PC-9 (cell line): Measurements from ENCODE around the gene SPDYE4. TPM values are rescaled to one million over a fixed set of nuclear protein-coding genes. Genes with fewer than 3 reads are reported as not detected.
"Not testable (repeated sequence)": the region's sequence is repeated elsewhere in the genome, so short reads cannot be mapped to it uniquely, and the experiment has no call there.

ENCODE experiments used
- Bru-seq: library from RNA; stranded (reverse); fragments of 400-500 nt; gene quantifications from one replicate; lab custom pipeline; 2021; lab: Mats Ljungman, UMichigan
- BruChase-seq, 2 experiments: library from RNA; stranded (reverse); fragments of 400-500 nt; gene quantifications; one replicate each; lab custom pipeline; 2021; lab: Mats Ljungman, UMichigan
- BruUV-seq: library from RNA; stranded (reverse); fragments of 400-500 nt; replicated peaks from 2 replicates; lab custom pipeline; 2021; lab: Mats Ljungman, UMichigan
- CTCF ChIA-PET: fragments of 300-600 bp; sonication (Branson Sonifier 250); formaldehyde crosslinking; loops from one replicate; lab custom pipeline; 2022; ENCODE audit warnings: antibody characterized with exemption; lab: Charles Lee
- POLR2A ChIA-PET: fragments of 300-600 bp; sonication (Branson Sonifier 250); formaldehyde crosslinking; loops from one replicate; lab custom pipeline; 2022; ENCODE audit warnings: antibody characterized with exemption; ENCODE audit not compliant: unreplicated experiment; lab: Charles Lee
- DNase-seq, 2 experiments: peaks; one replicate each; pipeline versions ENCODE4 v3.0.0 to v3.0.0-alpha.2; 2015 to 2022; ENCODE audit warnings: mixed read lengths in 1 of 2
- H2AFZ ChIP-seq: fragments of 200-600 bp; sonication (generic); 2 replicates; pipeline ENCODE4 v1.8.1; 2017; ENCODE audit warnings: antibody characterized with exemption
- H3F3A ChIP-seq: fragments of 200-600 bp; sonication (generic); 2 replicates; pipeline ENCODE4 v1.8.1; 2017; ENCODE audit warnings: antibody characterized with exemption, mild to moderate bottlenecking, low read depth; ENCODE audit not compliant: insufficient read depth
- H3K27ac ChIP-seq: fragments of 200-600 bp; sonication (generic); 2 replicates; pipeline ENCODE4 v1.6.1; 2016; ENCODE audit warnings: mixed run types
- H3K27me3 ChIP-seq: fragments of 200-600 bp; sonication (generic); 2 replicates; pipeline ENCODE4 v1.6.1; 2016; ENCODE audit warnings: low read depth, mixed run types; ENCODE audit not compliant: insufficient read depth
- H3K36me3 ChIP-seq: fragments of 200-600 bp; sonication (generic); 2 replicates; pipeline ENCODE4 v1.6.1; 2016; ENCODE audit warnings: low read depth, mixed run types
- H3K4me1 ChIP-seq: fragments of 200-600 bp; sonication (generic); replicated peaks from 2 replicates; pipeline ENCODE4 v1.6.1; 2016; ENCODE audit warnings: mixed run types; ENCODE audit not compliant: insufficient read depth
- H3K4me2 ChIP-seq: fragments of 200-600 bp; sonication (generic); 2 replicates; pipeline ENCODE4 v1.6.1; 2017; ENCODE audit warnings: mixed run types
- H3K4me3 ChIP-seq: fragments of 200-600 bp; sonication (generic); 2 replicates; pipeline ENCODE4 v1.6.1; 2016; ENCODE audit warnings: mixed run types
- H3K79me2 ChIP-seq: fragments of 200-600 bp; sonication (generic); 2 replicates; pipeline ENCODE4 v1.6.1; 2017; ENCODE audit warnings: low read depth, mixed run types
- H3K9me2 ChIP-seq: fragments of 200-600 bp; sonication (generic); 2 replicates; pipeline ENCODE4 v1.8.1; 2017; ENCODE audit warnings: mild to moderate bottlenecking; ENCODE audit not compliant: insufficient read depth
- H3K9me3 ChIP-seq: fragments of 200-600 bp; sonication (generic); 2 replicates; pipeline ENCODE4 v1.8.1; 2016; ENCODE audit warnings: low read depth; ENCODE audit not compliant: insufficient read depth
- H4K20me1 ChIP-seq: fragments of 200-600 bp; sonication (generic); 2 replicates; pipeline ENCODE4 v1.8.1; 2017; ENCODE audit not compliant: insufficient read depth
- EZH2 ChIP-seq: fragments of 200-600 bp; sonication (generic); IDR thresholded peaks from 2 replicates; pipeline ENCODE4 v1.8.0; 2017; ENCODE audit warnings: antibody characterized with exemption, low read depth
- intact Hi-C: fragments of 100-400 bp; cut with micrococcal nuclease; formaldehyde crosslinking; loops from one replicate; pipeline ENCODE4 v1.10.0; 2022; ENCODE audit not compliant: unreplicated experiment
- long read RNA-seq: library from polyadenylated mRNA; stranded (forward); transcript quantifications from one replicate; pipeline ENCODE4 v2.0.0, GENCODE V29; 2022
- total RNA-seq: library from RNA; stranded (reverse); gene quantifications from 2 replicates; pipeline ENCODE4 v1.2.3, GENCODE V29; 2021
- TF ChIP-seq, protein P1 (sequence below): fragments of 200-600 bp; sonication (generic); conservative IDR thresholded peaks from 2 replicates; pipeline ENCODE4 v1.6.1; 2017; ENCODE audit warnings: mixed run types, antibody characterized with exemption, mild to moderate bottlenecking, moderate library complexity

SPDYE4 gene, protein sequence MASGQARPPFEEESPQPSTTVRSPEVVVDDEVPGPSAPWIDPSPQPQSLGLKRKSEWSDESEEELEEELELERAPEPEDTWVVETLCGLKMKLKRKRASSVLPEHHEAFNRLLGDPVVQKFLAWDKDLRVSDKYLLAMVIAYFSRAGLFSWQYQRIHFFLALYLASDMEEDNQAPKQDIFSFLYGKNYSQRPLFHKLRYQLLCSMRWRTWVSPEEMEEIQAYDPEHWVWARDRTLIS
- not detected in 2 replicates for total RNA-seq
- not detected for Bru-seq, nascent RNA
- not detected for BruChase-seq, experiment 1, labeled RNA remaining after a 2-hour chase
- not detected for BruChase-seq, experiment 2, labeled RNA remaining after a 6-hour chase
- long read RNA-seq, result 0 reads

- H3K4me2 ChIP-seq, result no peak within 1 kb of the TSS
- H3K27me3 ChIP-seq, result peaks cover 80% of the 10 kb centered on the region
- H3F3A ChIP-seq, result no peaks in the 10 kb centered on the region
- no peak for TF ChIP-seq EZH2
- no peak within 1 kb of the TSS for H3K27ac ChIP-seq
- H3K36me3 ChIP-seq, result no peaks in the 10 kb centered on the region
- no peaks in the 10 kb centered on the region for H3K9me2 ChIP-seq
- H3K79me2 ChIP-seq, result no peaks in the 10 kb centered on the region
- DNase-seq, result no peak
- H2AFZ ChIP-seq, result no peak within 1 kb of the TSS
- ChIA-PET POLR2A (no interaction called here), CTCF (no interaction called here)
- BruUV-seq, result no TSS peak
- intact Hi-C loops, result no loop called here
- H3K4me3 ChIP-seq, result no peak within 1 kb of the TSS
- H3K9me3 ChIP-seq, result no peaks in the 10 kb centered on the region
- no peaks in the 10 kb centered on the region for H4K20me1 ChIP-seq
- no peaks in the 10 kb centered on the region for H3K4me1 ChIP-seq
Measured at GRCh38 chr17:8758137-8758596, at the start of gene SPDYE4. Gene SPDYE4, minus strand, starts transcription at chr17:8758546. Its CDS starts 164 bp downstream, at chr17:8758382.

- BruUV-seq, result no TSS peak
- no peaks in the 10 kb centered on the region for H3K4me1 ChIP-seq
- no peak overlapping the region for H3K4me3 ChIP-seq
- no peak for DNase-seq
- no peak overlapping the region for H3K4me2 ChIP-seq
- no peaks in the 10 kb centered on the region for H3K79me2 ChIP-seq
- POLR2A ChIA-PET, result no interaction called here
- no peak for TF ChIP-seq EZH2
- TF ChIP-seq, protein P1, sequence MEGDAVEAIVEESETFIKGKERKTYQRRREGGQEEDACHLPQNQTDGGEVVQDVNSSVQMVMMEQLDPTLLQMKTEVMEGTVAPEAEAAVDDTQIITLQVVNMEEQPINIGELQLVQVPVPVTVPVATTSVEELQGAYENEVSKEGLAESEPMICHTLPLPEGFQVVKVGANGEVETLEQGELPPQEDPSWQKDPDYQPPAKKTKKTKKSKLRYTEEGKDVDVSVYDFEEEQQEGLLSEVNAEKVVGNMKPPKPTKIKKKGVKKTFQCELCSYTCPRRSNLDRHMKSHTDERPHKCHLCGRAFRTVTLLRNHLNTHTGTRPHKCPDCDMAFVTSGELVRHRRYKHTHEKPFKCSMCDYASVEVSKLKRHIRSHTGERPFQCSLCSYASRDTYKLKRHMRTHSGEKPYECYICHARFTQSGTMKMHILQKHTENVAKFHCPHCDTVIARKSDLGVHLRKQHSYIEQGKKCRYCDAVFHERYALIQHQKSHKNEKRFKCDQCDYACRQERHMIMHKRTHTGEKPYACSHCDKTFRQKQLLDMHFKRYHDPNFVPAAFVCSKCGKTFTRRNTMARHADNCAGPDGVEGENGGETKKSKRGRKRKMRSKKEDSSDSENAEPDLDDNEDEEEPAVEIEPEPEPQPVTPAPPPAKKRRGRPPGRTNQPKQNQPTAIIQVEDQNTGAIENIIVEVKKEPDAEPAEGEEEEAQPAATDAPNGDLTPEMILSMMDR, result no peak
- peaks cover 20% of the 10 kb centered on the region for H3K27me3 ChIP-seq
- no peaks in the 10 kb centered on the region for H3K36me3 ChIP-seq
- H3K9me3 ChIP-seq, result no peaks in the 10 kb centered on the region
- no peak overlapping the region for H3K27ac ChIP-seq
- CTCF ChIA-PET, result no interaction called here
- no peaks in the 10 kb centered on the region for H3K9me2 ChIP-seq
- no peaks in the 10 kb centered on the region for H4K20me1 ChIP-seq
- no peak overlapping the region for H2AFZ ChIP-seq
- intact Hi-C loops, result no loop called here
- no peaks in the 10 kb centered on the region for H3F3A ChIP-seq
Measured at GRCh38 chr17:8806926-8807550, 48.7 kb upstream of the SPDYE4 start.

DNA sequence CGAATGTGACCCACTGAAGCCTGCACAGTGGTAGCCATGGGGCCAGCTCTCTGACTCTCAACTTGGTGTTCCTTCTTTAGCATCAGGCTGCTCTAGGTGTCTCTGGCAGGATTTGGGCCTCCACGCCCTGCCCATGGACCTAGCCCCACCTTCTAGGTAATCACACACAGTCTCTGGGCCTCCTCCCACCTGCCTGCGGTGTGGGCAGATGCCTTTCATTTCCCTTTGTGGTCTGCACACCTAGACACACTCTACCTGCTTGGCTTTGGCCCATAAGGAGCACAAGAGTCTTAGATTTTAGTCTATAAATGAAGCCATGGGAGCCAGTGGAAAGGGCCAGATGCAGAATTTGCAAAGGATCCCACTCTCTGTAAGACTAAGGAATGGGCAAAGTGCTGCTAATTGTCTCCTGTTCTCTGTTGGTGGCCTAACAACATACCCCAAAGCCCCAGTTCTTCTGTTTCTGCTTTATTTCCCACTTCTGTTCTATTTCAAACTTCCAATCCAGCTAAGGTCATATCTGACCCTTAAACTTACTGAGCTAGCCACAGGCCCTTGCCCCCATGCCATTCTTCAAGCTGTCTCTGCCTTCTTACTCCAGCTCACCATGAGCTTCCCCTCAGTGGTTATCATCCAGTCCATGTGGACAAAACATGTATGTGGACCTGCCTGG lies 48.0 kb upstream of the SPDYE4 start:
- Histone ChIP-seq H3K27ac (no peak overlapping the region), H3F3A (no peaks in the 10 kb centered on the region), H3K9me3 (no peaks in the 10 kb centered on the region), H3K27me3 (peaks cover 20% of the 10 kb centered on the region), H3K79me2 (no peaks in the 10 kb centered on the region), H3K4me2 (no peak overlapping the region), H4K20me1 (no peaks in the 10 kb centered on the region), H3K4me3 (no peak overlapping the region), H2AFZ (no peak overlapping the region), H3K9me2 (no peaks in the 10 kb centered on the region), H3K36me3 (no peaks in the 10 kb centered on the region), H3K4me1 (no peaks in the 10 kb centered on the region)
- intact Hi-C loops, result no loop called here
- BruUV-seq, result no TSS peak
- ChIA-PET POLR2A (no interaction called here), CTCF (no interaction called here)
- TF ChIP-seq, protein P1, result no peak
- no peak for TF ChIP-seq EZH2
- no peak for DNase-seq

GRCh38 chr17:8805396-8805795 lies 47.0 kb upstream of the SPDYE4 start:
- H4K20me1 ChIP-seq, H3K36me3 ChIP-seq, intact Hi-C loops, H3K4me2 ChIP-seq, H3K9me2 ChIP-seq, H3F3A ChIP-seq, POLR2A ChIA-PET, H3K27ac ChIP-seq, DNase-seq, H3K79me2 ChIP-seq, CTCF ChIA-PET, H2AFZ ChIP-seq, BruUV-seq, H3K4me3 ChIP-seq, H3K4me1 ChIP-seq, H3K9me3 ChIP-seq: not testable (repeated sequence)
- peaks cover 20% of the 10 kb centered on the region for H3K27me3 ChIP-seq
